ENCODE data around the gene ZBTB22. TPM values are rescaled to one million over a fixed set of nuclear protein-coding genes. Genes with fewer than 3 reads are reported as not detected.

The ZBTB22 gene
- total and polyA plus RNA-seq, 12 donors: 13.0 to 40.3 (median 20.3) TPM

- Histone ChIP-seq H3K9me3 (replicated peaks in 1 of 3) (no peaks in the 10 kb centered on the region), H3K27me3 (no peaks in the 10 kb centered on the region), H3K36me3 (replicated peaks in 1 of 2) (peaks cover 0 to 61% of the 10 kb centered on the region in 2 donors), H3K4me1 (replicated peaks in 1 of 2) (peaks cover 22 to 57% of the 10 kb centered on the region in 2 donors), H3K4me3 (peak within 1 kb of the TSS; percentile 59 to 94 (median 85)), H3K27ac (peak within 1 kb of the TSS; percentile 75 to 98 (median 92))
- peak; percentile 93 to 99 (median 97) for DNase-seq
- TF ChIP-seq CTCF (IDR thresholded peaks at IDR 0.05) (no peak), POLR2A (IDR thresholded peaks at IDR 0.05) (peak; percentile 83 to 95)
- intact Hi-C loops (cut with DNase I): no loop called here
- WGBS, 4 donors: 0 to 1% (median 0%) methylated on average over 35 to 48 of the region's 48 CpGs
These were observed 45.9 kb downstream of the ZBTB22 start, which contains the start of the genes RPS18 and VPS52 for GRCh38 chr6:33271468-33272274. Gene RPS18 (plus strand): TSS chr6:33272075. CDS start chr6:33272120, 45 bp downstream. Gene VPS52 (minus strand): TSS chr6:33271876. CDS start chr6:33271675, 201 bp downstream.

GRCh38 chr6:33271117-33271467 lies 46.5 kb downstream of the ZBTB22 start:
- 2 to 6% (median 2%) methylated on average over 7 of the region's 7 CpGs for WGBS, 4 donors
- DNase-seq: no peak
- H3K27ac ChIP-seq: peak overlapping the region; percentile 75 to 98 (median 92)
- peak overlapping the region; percentile 52 to 94 (median 85) for H3K4me3 ChIP-seq
- H3K4me1 ChIP-seq (replicated peaks in 1 of 2): peaks cover 18 to 51% of the 10 kb centered on the region in 2 donors
- no peaks in the 10 kb centered on the region for H3K9me3 ChIP-seq (replicated peaks in 1 of 3)
- no peaks in the 10 kb centered on the region for H3K27me3 ChIP-seq
- intact Hi-C loops (cut with DNase I): no loop called here
- peaks cover 0 to 62% of the 10 kb centered on the region in 2 donors for H3K36me3 ChIP-seq (replicated peaks in 1 of 2)
- TF ChIP-seq POLR2A (IDR thresholded peaks at IDR 0.05) (no peak), CTCF (IDR thresholded peaks at IDR 0.05) (peak in 1 of 6 experiments; percentile 9)

Small RNAs within 50 kb of the gene (microRNA-seq; reads per million reads assigned to microRNA genes)
- gene MIR6834 (0 to 0.89 (median 0.28) reads per million in 3 donors), gene MIR6873 (0 reads per million in 3 donors)

Other genes with a start within 250 kb of the ZBTB22 start
- 100 to 1,000 TPM in 6 of 9 donors, 10 to 100 TPM in 3; 19.4 to 625 (median 154) TPM for gene HLA-DPA1, start 244.1 kb downstream of the ZBTB22 start, total RNA-seq
- 100 to 1,000 TPM in 1 of 3 donors, 10 to 100 TPM in 2; 29.2 to 219 (median 31.0) TPM for gene HLA-DPA1, start 244.1 kb downstream of the ZBTB22 start, polyA plus RNA-seq
- gene HLA-DPB1, start 241.8 kb downstream of the ZBTB22 start, total RNA-seq: 100 to 1,000 TPM in 6 of 9 donors, 10 to 100 TPM in 3; 10.8 to 521 (median 249) TPM
- 10 to 100 TPM; 39.9 to 56.4 (median 50.8) TPM for gene HLA-DPB1, start 241.8 kb downstream of the ZBTB22 start, polyA plus RNA-seq
- gene COL11A2, start 125.3 kb downstream of the ZBTB22 start, total RNA-seq: 1 to 10 TPM in 1 of 9 donors, under 1 TPM in 8; 0.11 to 1.9 (median 0.43) TPM
- gene COL11A2, start 125.3 kb downstream of the ZBTB22 start, polyA plus RNA-seq: 1 to 10 TPM in 2 of 3 donors, under 1 TPM in 1; 0.05 to 7.2 (median 1.7) TPM
- gene RXRB, start 117.1 kb downstream of the ZBTB22 start, total RNA-seq: 10 to 100 TPM; 15.8 to 63.8 (median 28.1) TPM
- gene RXRB, start 117.1 kb downstream of the ZBTB22 start, polyA plus RNA-seq: 10 to 100 TPM; 24.0 to 75.9 (median 64.2) TPM
- gene SLC39A7, start 116.9 kb downstream of the ZBTB22 start, total RNA-seq: 100 to 1,000 TPM in 7 of 9 donors, 10 to 100 TPM in 2; 91.6 to 239 (median 112) TPM
- 100 to 1,000 TPM in 1 of 3 donors, 10 to 100 TPM in 2; 44.4 to 200 (median 53.3) TPM for gene SLC39A7, start 116.9 kb downstream of the ZBTB22 start, polyA plus RNA-seq
- gene HSD17B8, start 113.1 kb downstream of the ZBTB22 start, total RNA-seq: 10 to 100 TPM; 13.4 to 96.3 (median 42.8) TPM
- gene HSD17B8, start 113.1 kb downstream of the ZBTB22 start, polyA plus RNA-seq: 10 to 100 TPM; 18.9 to 24.7 (median 22.8) TPM
- gene RING1, start 109.2 kb downstream of the ZBTB22 start, total RNA-seq: 10 to 100 TPM in 8 of 9 donors, 1 to 10 TPM in 1; 8.5 to 52.2 (median 27.8) TPM
- 100 to 1,000 TPM in 1 of 3 donors, 10 to 100 TPM in 2; 29.9 to 107 (median 84.5) TPM for gene RING1, start 109.2 kb downstream of the ZBTB22 start, polyA plus RNA-seq
- 10 to 100 TPM; 21.9 to 87.0 (median 61.9) TPM for gene VPS52, start 45.9 kb downstream of the ZBTB22 start, total RNA-seq
- 100 to 1,000 TPM in 2 of 3 donors, 10 to 100 TPM in 1; 59.9 to 115 (median 106) TPM for gene VPS52, start 45.9 kb downstream of the ZBTB22 start, polyA plus RNA-seq
- gene RPS18, start 45.7 kb downstream of the ZBTB22 start, total RNA-seq: 1,000 to 10,000 TPM; 1,323 to 3,303 (median 2,088) TPM
- gene RPS18, start 45.7 kb downstream of the ZBTB22 start, polyA plus RNA-seq: 1,000 to 10,000 TPM; 1,797 to 8,448 (median 4,417) TPM
- gene B3GALT4, start 40.6 kb downstream of the ZBTB22 start, total RNA-seq: 10 to 100 TPM in 8 of 9 donors, 1 to 10 TPM in 1; 8.5 to 23.7 (median 16.2) TPM
- gene B3GALT4, start 40.6 kb downstream of the ZBTB22 start, polyA plus RNA-seq: 10 to 100 TPM in 2 of 3 donors, 1 to 10 TPM in 1; 2.6 to 11.4 (median 11.0) TPM
- gene WDR46, start 28.5 kb downstream of the ZBTB22 start, total RNA-seq: 100 to 1,000 TPM in 1 of 9 donors, 10 to 100 TPM in 8; 44.0 to 117 (median 53.7) TPM
- 100 to 1,000 TPM in 2 of 3 donors, 10 to 100 TPM in 1; 48.7 to 139 (median 104) TPM for gene WDR46, start 28.5 kb downstream of the ZBTB22 start, polyA plus RNA-seq
- 100 to 1,000 TPM in 2 of 9 donors, 10 to 100 TPM in 6, 1 to 10 TPM in 1; 6.8 to 137 (median 49.8) TPM for gene PFDN6, start 28.1 kb downstream of the ZBTB22 start, total RNA-seq
- gene PFDN6, start 28.1 kb downstream of the ZBTB22 start, polyA plus RNA-seq: 100 to 1,000 TPM; 180 to 830 (median 713) TPM
- 100 to 1,000 TPM in 1 of 9 donors, 10 to 100 TPM in 8; 39.1 to 177 (median 84.5) TPM for gene RGL2, start 18.8 kb downstream of the ZBTB22 start, total RNA-seq
- 100 to 1,000 TPM in 2 of 3 donors, 10 to 100 TPM in 1; 36.4 to 224 (median 147) TPM for gene RGL2, start 18.8 kb downstream of the ZBTB22 start, polyA plus RNA-seq
- 100 to 1,000 TPM in 8 of 9 donors, 10 to 100 TPM in 1; 25.1 to 322 (median 194) TPM for gene TAPBP, start 3.7 kb downstream of the ZBTB22 start, total RNA-seq
- gene TAPBP, start 3.7 kb downstream of the ZBTB22 start, polyA plus RNA-seq: 100 to 1,000 TPM in 2 of 3 donors, 10 to 100 TPM in 1; 38.7 to 163 (median 107) TPM
- gene DAXX, start 5.2 kb upstream of the ZBTB22 start, total RNA-seq: 100 to 1,000 TPM in 1 of 9 donors, 10 to 100 TPM in 8; 27.5 to 106 (median 44.4) TPM
- 10 to 100 TPM; 45.8 to 81.8 (median 49.8) TPM for gene DAXX, start 5.2 kb upstream of the ZBTB22 start, polyA plus RNA-seq
- 1 to 10 TPM in 7 of 9 donors, under 1 TPM in 1, not detected in 1; 0.60 to 9.5 (median 1.7) TPM for gene KIFC1, start 74.1 kb upstream of the ZBTB22 start, total RNA-seq
- gene KIFC1, start 74.1 kb upstream of the ZBTB22 start, polyA plus RNA-seq: 1 to 10 TPM in 1 of 3 donors, under 1 TPM in 2; 0.74 to 1.4 (median 0.88) TPM
- 100 to 1,000 TPM in 1 of 9 donors, 10 to 100 TPM in 8; 40.1 to 102 (median 64.5) TPM for gene PHF1, start 93.3 kb upstream of the ZBTB22 start, total RNA-seq
- gene PHF1, start 93.3 kb upstream of the ZBTB22 start, polyA plus RNA-seq: 100 to 1,000 TPM in 2 of 3 donors, 10 to 100 TPM in 1; 36.6 to 410 (median 298) TPM
- 100 to 1,000 TPM; 202 to 437 (median 301) TPM for gene CUTA, start 100.4 kb upstream of the ZBTB22 start, total RNA-seq
- 100 to 1,000 TPM; 212 to 370 (median 213) TPM for gene CUTA, start 100.4 kb upstream of the ZBTB22 start, polyA plus RNA-seq
- 10 to 100 TPM in 4 of 9 donors, 1 to 10 TPM in 5; 2.6 to 23.9 (median 9.2) TPM for gene SYNGAP1, start 102.3 kb upstream of the ZBTB22 start, total RNA-seq
- gene SYNGAP1, start 102.3 kb upstream of the ZBTB22 start, polyA plus RNA-seq: 10 to 100 TPM in 1 of 3 donors, 1 to 10 TPM in 2; 5.0 to 73.5 (median 8.3) TPM
- gene ZBTB9, start 136.8 kb upstream of the ZBTB22 start, total RNA-seq: 10 to 100 TPM in 1 of 9 donors, 1 to 10 TPM in 8; 2.3 to 10.3 (median 7.3) TPM
- gene ZBTB9, start 136.8 kb upstream of the ZBTB22 start, polyA plus RNA-seq: 10 to 100 TPM in 1 of 3 donors, 1 to 10 TPM in 2; 3.8 to 11.2 (median 4.2) TPM